Activated CD4-positive, alpha-beta T cell treated with anti-CD3 and anti-CD28 coated beads for 36 hours (primary cell): Measurements from ENCODE around the gene IFNA13. TPM values are rescaled to one million over a fixed set of nuclear protein-coding genes. Genes with fewer than 3 reads are reported as not detected.
A peak's percentile ranks its signal among the peaks of the same experiment; 100 is the strongest.

ENCODE experiments used
- ATAC-seq: fragments of 200-7000 bp; cut with Tn5 transposase; one replicate; pipeline ENCODE4 v1.10.0; 2021; ENCODE audit warnings: mild to moderate bottlenecking, moderate library complexity
- CTCF ChIA-PET: fragments of 350-600 bp; sonication (Branson Sonifier 250); formaldehyde crosslinking; loops from one replicate; lab custom pipeline; 2021; ENCODE audit warnings: antibody characterized with exemption; lab: Charles Lee
- POLR2A ChIA-PET: fragments of 350-600 bp; sonication (Branson Sonifier 250); formaldehyde crosslinking; loops from one replicate; lab custom pipeline; 2021; ENCODE audit warnings: antibody characterized with exemption, inconsistent platforms; lab: Charles Lee
- DNase-seq: peaks from one replicate; pipeline ENCODE4 v3.0.0-alpha.2; 2020
- H3K27ac Mint-ChIP-seq: one replicate; pipeline ENCODE4 v1.8.0; 2021; ENCODE audit warnings: mixed read lengths
- H3K27me3 Mint-ChIP-seq: one replicate; pipeline ENCODE4 v1.8.0; 2021; ENCODE audit warnings: mixed read lengths
- H3K36me3 Mint-ChIP-seq: one replicate; pipeline ENCODE4 v1.8.0; 2021; ENCODE audit warnings: low read depth, mixed read lengths
- H3K4me1 Mint-ChIP-seq: one replicate; pipeline ENCODE4 v1.8.0; 2021; ENCODE audit warnings: mixed read lengths
- H3K4me3 Mint-ChIP-seq: one replicate; pipeline ENCODE4 v1.8.0; 2021; ENCODE audit warnings: mild to moderate bottlenecking, moderate library complexity, mixed read lengths
- H3K9me3 Mint-ChIP-seq: one replicate; pipeline ENCODE4 v1.8.0; 2021; ENCODE audit warnings: low read depth, mixed read lengths
- intact Hi-C, 2 experiments: fragments of 100-400 bp; cut with DNase I in 1 of 2; cut with micrococcal nuclease in 1 of 2; formaldehyde crosslinking; loops; one replicate each; pipeline versions ENCODE4 v1.14.2 to v1.15.1; 2022 to 2024; cut with DNase I, micrococcal nuclease
- total RNA-seq, 2 experiments: library from RNA; stranded (reverse); gene quantifications; one replicate each; pipeline ENCODE4 v1.2.3, GENCODE V29; 2021

Gene IFNA13
- total RNA-seq, 2 experiments from 2014 or later = not detected

- ChIA-PET POLR2A (interaction anchor here (0.6 kb wide), 1 partner anchor 53 kb away, joined by 3 read pairs; no protein-coding TSS in a partner anchor), CTCF (interaction anchor here (0.8 to 7.1 kb wide), 12 partner anchors 10 to 144 kb away, joined by 3 to 95 read pairs (median 5); partner anchors contain the start of gene KLHL9)
- H3K4me1 Mint-ChIP-seq = peaks cover 24% of the 10 kb centered on the region
- H3K27ac Mint-ChIP-seq = no peak overlapping the region
- intact Hi-C loops = loop anchor here in 1 of 2 experiments (10.0 kb wide), 2 partner anchors 129 to 231 kb away; no protein-coding TSS in a partner anchor
- H3K36me3 Mint-ChIP-seq = peaks cover 18% of the 10 kb centered on the region
- no peaks in the 10 kb centered on the region for H3K9me3 Mint-ChIP-seq
- ATAC-seq (no peak), DNase-seq (no peak)
- H3K27me3 Mint-ChIP-seq = no peaks in the 10 kb centered on the region
- no peak overlapping the region for H3K4me3 Mint-ChIP-seq
Measured at GRCh38 chr9:21324047-21324446, 43.8 kb downstream of the IFNA13 start.

GRCh38 chr9:21322911-21323461 is 44.9 kb downstream of the IFNA13 start:
- no peak overlapping the region for H3K27ac Mint-ChIP-seq
- peaks cover 18% of the 10 kb centered on the region for H3K36me3 Mint-ChIP-seq
- H3K4me3 Mint-ChIP-seq = no peak overlapping the region
- H3K27me3 Mint-ChIP-seq = no peaks in the 10 kb centered on the region
- H3K9me3 Mint-ChIP-seq = no peaks in the 10 kb centered on the region
- CTCF ChIA-PET = interaction anchor here (0.7 to 7.1 kb wide), 12 partner anchors 9 to 466 kb away, joined by 3 to 95 read pairs (median 5); no protein-coding TSS in a partner anchor
- intact Hi-C loops = loop anchor here in 1 of 2 experiments (10.0 kb wide), 2 partner anchors 128 to 232 kb away; no protein-coding TSS in a partner anchor
- DNase-seq (no peak), ATAC-seq (no peak)
- peaks cover 21% of the 10 kb centered on the region for H3K4me1 Mint-ChIP-seq
- POLR2A ChIA-PET = no interaction called here

GRCh38 chr9:21320465-21320864 is 47.4 kb downstream of the IFNA13 start:
- peaks cover 10% of the 10 kb centered on the region for H3K4me1 Mint-ChIP-seq
- ATAC-seq (no peak), DNase-seq (no peak)
- ChIA-PET CTCF (interaction anchor here (0.7 to 7.1 kb wide), 10 partner anchors 9 to 134 kb away, joined by 3 to 95 read pairs (median 4); no protein-coding TSS in a partner anchor), POLR2A (no interaction called here)
- H3K9me3 Mint-ChIP-seq = no peaks in the 10 kb centered on the region
- intact Hi-C loops = loop anchor here in 1 of 2 experiments (10.0 kb wide), 2 partner anchors 126 to 234 kb away; no protein-coding TSS in a partner anchor
- H3K27me3 Mint-ChIP-seq = no peaks in the 10 kb centered on the region
- no peak overlapping the region for H3K4me3 Mint-ChIP-seq
- H3K27ac Mint-ChIP-seq = no peak overlapping the region
- H3K36me3 Mint-ChIP-seq = peaks cover 13% of the 10 kb centered on the region

GRCh38 chr9:21317956-21318923 is 49.6 kb downstream of the IFNA13 start:
- peaks cover 5% of the 10 kb centered on the region for H3K36me3 Mint-ChIP-seq
- no peaks in the 10 kb centered on the region for H3K27me3 Mint-ChIP-seq
- H3K27ac Mint-ChIP-seq = no peak overlapping the region
- POLR2A ChIA-PET = no interaction called here
- no peaks in the 10 kb centered on the region for H3K9me3 Mint-ChIP-seq
- DNase-seq (peak; percentile 59), ATAC-seq (peak; percentile 78)
- no peak overlapping the region for H3K4me3 Mint-ChIP-seq
- intact Hi-C loops = loop anchor here (1.0 to 5.0 kb wide), 6 partner anchors 81 to 471 kb away; no protein-coding TSS in a partner anchor
- H3K4me1 Mint-ChIP-seq = peaks cover 5% of the 10 kb centered on the region
- CTCF ChIA-PET = interaction anchor here (0.6 to 2.7 kb wide), 19 partner anchors 8 to 661 kb away, joined by 3 to 12 read pairs (median 3); no protein-coding TSS in a partner anchor

Other genes with a start within 250 kb of the IFNA13 start
- gene IFNW1, start 226.2 kb downstream of the IFNA13 start, total RNA-seq = not detected
- gene IFNA21, start 201.4 kb downstream of the IFNA13 start, total RNA-seq = not detected
- gene IFNA4, start 180.5 kb downstream of the IFNA13 start, total RNA-seq = not detected
- gene IFNA7, start 165.9 kb downstream of the IFNA13 start, total RNA-seq = not detected
- gene IFNA10, start 160.9 kb downstream of the IFNA13 start, total RNA-seq = not detected
- gene IFNA16, start 150.7 kb downstream of the IFNA13 start, total RNA-seq = not detected
- not detected for gene IFNA17, start 139.8 kb downstream of the IFNA13 start, total RNA-seq
- gene IFNA14, start 128.1 kb downstream of the IFNA13 start, total RNA-seq = not detected
- not detected for gene IFNA5, start 62.7 kb downstream of the IFNA13 start, total RNA-seq
- gene KLHL9, start 32.7 kb downstream of the IFNA13 start, total RNA-seq = 10 to 100 TPM; 11.7 to 14.7 TPM
- gene IFNA6, start 17.2 kb downstream of the IFNA13 start, total RNA-seq = not detected
- not detected for gene IFNA2, start 17.3 kb upstream of the IFNA13 start, total RNA-seq
- gene IFNA8, start 41.1 kb upstream of the IFNA13 start, total RNA-seq = not detected
- not detected for gene IFNA1, start 72.4 kb upstream of the IFNA13 start, total RNA-seq
- gene IFNE, start 114.3 kb upstream of the IFNA13 start, total RNA-seq = not detected